Activated CD4-positive, alpha-beta T cell treated with anti-CD3 and anti-CD28 coated beads, Interleukin-2, amount 50 U/mL, for 1 hour (primary cell): ENCODE measurements around the gene APP.
"Not testable (repeated sequence)": the region's sequence is repeated elsewhere in the genome, so short reads cannot be mapped to it uniquely, and the experiment has no call there.

Source experiments
- DNase-seq: peaks from one replicate; pipeline ENCODE4 v3.0.0-alpha.2; 2020

The APP gene

GRCh38 chr21:26057477-26058170, 112.9 kb downstream of the APP start:
- DNase-seq = no peak

- DNase-seq = no peak
Measured at GRCh38 chr21:26055841-26056264, 114.7 kb downstream of the APP start.

- DNase-seq = no peak
Measured at GRCh38 chr21:26055010-26055409, 115.6 kb downstream of the APP start.

GRCh38 chr21:26052057-26052456, 118.5 kb downstream of the APP start:
- DNase-seq = no peak

GRCh38 chr21:26050857-26051256, 119.7 kb downstream of the APP start:
- no peak for DNase-seq

GRCh38 chr21:26049803-26050202, 120.8 kb downstream of the APP start:
- DNase-seq = no peak

- no peak for DNase-seq
Measured at GRCh38 chr21:26047279-26047967, 123.1 kb downstream of the APP start.

GRCh38 chr21:26043891-26044290, 126.7 kb downstream of the APP start:
- DNase-seq = no peak

- no peak for DNase-seq
Measured at GRCh38 chr21:26042181-26042876, 128.2 kb downstream of the APP start.

GRCh38 chr21:26041431-26042180, 129.0 kb downstream of the APP start:
- no peak for DNase-seq

- DNase-seq = no peak
Measured at GRCh38 chr21:26036916-26037315, 133.7 kb downstream of the APP start.

- no peak for DNase-seq
Measured at GRCh38 chr21:26032263-26032662, 138.3 kb downstream of the APP start.

GRCh38 chr21:26028183-26028582, 142.4 kb downstream of the APP start:
- no peak for DNase-seq

- DNase-seq = no peak
Measured at GRCh38 chr21:26027696-26028095, 142.9 kb downstream of the APP start.

- no peak for DNase-seq
Measured at GRCh38 chr21:26025536-26026512, 144.7 kb downstream of the APP start.

GRCh38 chr21:26023406-26023805, 147.2 kb downstream of the APP start:
- DNase-seq = not testable (repeated sequence)

GRCh38 chr21:26022598-26023337, 147.8 kb downstream of the APP start:
- not testable (repeated sequence) for DNase-seq

- DNase-seq = no peak
Measured at GRCh38 chr21:26020510-26020909, 150.1 kb downstream of the APP start.

GRCh38 chr21:26020081-26020480, 150.5 kb downstream of the APP start:
- DNase-seq = no peak

GRCh38 chr21:26019236-26019635, 151.3 kb downstream of the APP start:
- no peak for DNase-seq

- no peak for DNase-seq
Measured at GRCh38 chr21:26013970-26014369, 156.6 kb downstream of the APP start.
